Adrenal gland (tissue), 12 donors: ENCODE measurements around the gene HDGF. TPM values are rescaled to one million over a fixed set of nuclear protein-coding genes. Genes with fewer than 3 reads are reported as not detected.

ENCODE experiments used
- DNase-seq, 7 donors: peaks; one replicate each; pipeline ENCODE4 v3.0.0-alpha.2; 2019 to 2020
- H3K27ac ChIP-seq, 5 donors: fragments of 200-600 bp; sonication (generic) in 4 of 5; 1 replicate in 3 of 5; 2 replicates in 2 of 5; pipeline versions ENCODE4 v1.5.1 to v1.8.0; 2016 to 2020; ENCODE audit warnings: mild to moderate bottlenecking in 1 of 5
- H3K27me3 ChIP-seq: fragments of 200-600 bp; 2 replicates; pipeline ENCODE4 v1.8.0; 2021
- H3K36me3 ChIP-seq, 2 donors: fragments of 200-600 bp; replicated peaks in 1 of 2; 1 replicate in 1 of 2; 2 replicates in 1 of 2; pipeline versions ENCODE4 v1.5.1 to v1.8.0; 2018 to 2022
- H3K4me1 ChIP-seq, 2 donors: fragments of 200-600 bp; replicated peaks in 1 of 2; 1 replicate in 1 of 2; 2 replicates in 1 of 2; pipeline versions ENCODE4 v1.5.1 to v1.8.0; 2018 to 2021
- H3K4me3 ChIP-seq, 4 donors: fragments of 200-600 bp; sonication (generic) in 3 of 4; one replicate each; pipeline ENCODE4 v1.5.1; 2016 to 2018
- H3K9me3 ChIP-seq, 3 donors: fragments of 200-600 bp; sonication (generic) in 1 of 3; replicated peaks in 1 of 3; 1 replicate in 2 of 3; 2 replicates in 1 of 3; pipeline versions ENCODE4 v1.5.1 to v1.8.0; 2016 to 2021
- POLR2A ChIP-seq, 2 donors: fragments of 450-650 bp; IDR thresholded peaks; one replicate each; pipeline ENCODE4 v1.6.1; 2017; ENCODE audit warnings: antibody characterized with exemption in 2 of 2, mild to moderate bottlenecking in 2 of 2, moderate library complexity in 1 of 2
- WGBS, 4 donors: extraction: QIAGEN DNeasy Blood & Tissue Kit in 2 of 4; methylation state at CpG; one replicate each; pipeline versions ENCODE4 v1.1.5 to v1.1.7; 2013 to 2017; 5-methylcytosine and 5-hydroxymethylcytosine counted together
- intact Hi-C, 2 donors: fragments of 100-400 bp; cut with DNase I; formaldehyde crosslinking; loops; one replicate each; pipeline versions ENCODE4 v1.14.1 to v1.15.0; 2022 to 2023
- polyA plus RNA-seq, 3 donors: library from polyadenylated mRNA; stranded (reverse); fragments of 200-250 nt in 2 of 3; fragments of 350-450 nt in 1 of 3; fragmentation: Illumina TruSeq in 1 of 3; extraction: RNeasy Lipid Tissue Mini Kit (QIAGEN cat#74804) in 1 of 3; gene quantifications; one replicate each; pipeline ENCODE4 v1.2.3, GENCODE V29; 2013 to 2014
- total RNA-seq, 9 donors: library from RNA; depleted of rRNA in 4 of 9; stranded (reverse); fragments of >200 nt in 4 of 9; fragments of 120-200 nt in 1 of 9; fragmentation: NEBNext Ultra II Directional in 1 of 9; extraction: Animal tissue kit (Norgen Biotek cat#: 25700) in 1 of 9; gene quantifications; one replicate each; pipeline versions ENCODE4 v1.1.0 to v1.2.4, GENCODE V29; 2013 to 2023
- TF ChIP-seq, protein P1 (sequence below), 6 experiments: fragments of 450-650 bp in 4 of 6; fragments of 200-600 bp in 2 of 6; sonication (generic) in 1 of 6; IDR thresholded peaks; 1 replicate in 5 of 6; 2 replicates in 1 of 6; pipeline versions ENCODE4 v1.5.1 to v1.8.0; 2016 to 2021; ENCODE audit warnings: antibody characterized with exemption in 6 of 6, mild to moderate bottlenecking in 2 of 6, moderate library complexity in 1 of 6
- donor health status: healthy with polysubstance abuse.
- donor health status: Bipolar disorder and iron deficiency.
- donor health status: DM: yes; HTN: yes; CAD: no.
- donor health status: DM: no; HTN: no; CAD: no.
- donor health status: DM: no; HTN: no; CAD: no.
- donor health status: DM: yes; HTN: yes; CAD: no.

HDGF gene
- total and polyA plus RNA-seq, 12 donors, result 62.0 to 199 (median 141) TPM

DNA sequence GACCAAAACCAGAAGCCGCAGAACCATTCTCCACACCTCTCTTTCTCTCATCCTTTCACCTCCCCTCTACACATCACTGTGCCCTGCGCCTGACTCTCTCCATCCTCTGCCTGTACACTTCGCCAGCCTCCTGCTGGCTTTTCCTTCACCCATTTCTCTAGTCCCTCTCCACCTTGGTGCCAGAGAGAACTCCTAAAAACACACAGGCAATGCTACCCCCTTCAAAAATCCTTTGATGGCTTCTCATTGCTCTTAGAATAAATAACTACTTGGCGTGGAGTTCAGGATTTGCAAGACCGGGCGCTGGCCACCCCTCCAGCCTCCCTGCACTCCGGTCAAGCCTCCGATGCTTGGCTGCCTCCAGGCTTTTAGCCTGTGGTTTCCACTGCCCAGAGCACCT is 54.7 kb downstream of the HDGF start:
- Histone ChIP-seq H3K4me3 (no peak overlapping the region), H3K36me3 (no peaks in the 10 kb centered on the region), H3K4me1 (no peaks in the 10 kb centered on the region), H3K27ac (no peak overlapping the region), H3K9me3 (no peaks in the 10 kb centered on the region), H3K27me3 (no peaks in the 10 kb centered on the region)
- TF ChIP-seq, protein P1, sequence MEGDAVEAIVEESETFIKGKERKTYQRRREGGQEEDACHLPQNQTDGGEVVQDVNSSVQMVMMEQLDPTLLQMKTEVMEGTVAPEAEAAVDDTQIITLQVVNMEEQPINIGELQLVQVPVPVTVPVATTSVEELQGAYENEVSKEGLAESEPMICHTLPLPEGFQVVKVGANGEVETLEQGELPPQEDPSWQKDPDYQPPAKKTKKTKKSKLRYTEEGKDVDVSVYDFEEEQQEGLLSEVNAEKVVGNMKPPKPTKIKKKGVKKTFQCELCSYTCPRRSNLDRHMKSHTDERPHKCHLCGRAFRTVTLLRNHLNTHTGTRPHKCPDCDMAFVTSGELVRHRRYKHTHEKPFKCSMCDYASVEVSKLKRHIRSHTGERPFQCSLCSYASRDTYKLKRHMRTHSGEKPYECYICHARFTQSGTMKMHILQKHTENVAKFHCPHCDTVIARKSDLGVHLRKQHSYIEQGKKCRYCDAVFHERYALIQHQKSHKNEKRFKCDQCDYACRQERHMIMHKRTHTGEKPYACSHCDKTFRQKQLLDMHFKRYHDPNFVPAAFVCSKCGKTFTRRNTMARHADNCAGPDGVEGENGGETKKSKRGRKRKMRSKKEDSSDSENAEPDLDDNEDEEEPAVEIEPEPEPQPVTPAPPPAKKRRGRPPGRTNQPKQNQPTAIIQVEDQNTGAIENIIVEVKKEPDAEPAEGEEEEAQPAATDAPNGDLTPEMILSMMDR (IDR thresholded peaks at IDR 0.05), result no peak
- TF ChIP-seq POLR2A (IDR thresholded peaks at IDR 0.05), result no peak
- intact Hi-C loops, result loop anchor here in 1 of 2 donors (10.0 kb wide), 1 partner anchor 168 kb away; the partner anchor contains the start of gene NTRK1
- 86 to 97% (median 90%) methylated on average over 8 of the region's 8 CpGs for WGBS, 4 donors
- no peak for DNase-seq

- 92 to 95% (median 94%) methylated on average over 5 of the region's 5 CpGs for WGBS, 4 donors
- H3K27ac ChIP-seq, result no peak overlapping the region
- H3K36me3 ChIP-seq, result no peaks in the 10 kb centered on the region
- no peak for DNase-seq
- TF ChIP-seq POLR2A (IDR thresholded peaks at IDR 0.05), result no peak
- H3K27me3 ChIP-seq, result peaks cover 9% of the 10 kb centered on the region
- H3K4me1 ChIP-seq, result peaks cover 0 to 2% of the 10 kb centered on the region in 2 donors
- H3K4me3 ChIP-seq, result no peak overlapping the region
- intact Hi-C loops, result loop anchor here in 1 of 2 donors (10.0 kb wide), 1 partner anchor 170 kb away; the partner anchor contains the start of gene NTRK1
- H3K9me3 ChIP-seq, result no peaks in the 10 kb centered on the region
These were observed 56.8 kb downstream of the HDGF start for GRCh38 chr1:156694690-156694962.

DNA sequence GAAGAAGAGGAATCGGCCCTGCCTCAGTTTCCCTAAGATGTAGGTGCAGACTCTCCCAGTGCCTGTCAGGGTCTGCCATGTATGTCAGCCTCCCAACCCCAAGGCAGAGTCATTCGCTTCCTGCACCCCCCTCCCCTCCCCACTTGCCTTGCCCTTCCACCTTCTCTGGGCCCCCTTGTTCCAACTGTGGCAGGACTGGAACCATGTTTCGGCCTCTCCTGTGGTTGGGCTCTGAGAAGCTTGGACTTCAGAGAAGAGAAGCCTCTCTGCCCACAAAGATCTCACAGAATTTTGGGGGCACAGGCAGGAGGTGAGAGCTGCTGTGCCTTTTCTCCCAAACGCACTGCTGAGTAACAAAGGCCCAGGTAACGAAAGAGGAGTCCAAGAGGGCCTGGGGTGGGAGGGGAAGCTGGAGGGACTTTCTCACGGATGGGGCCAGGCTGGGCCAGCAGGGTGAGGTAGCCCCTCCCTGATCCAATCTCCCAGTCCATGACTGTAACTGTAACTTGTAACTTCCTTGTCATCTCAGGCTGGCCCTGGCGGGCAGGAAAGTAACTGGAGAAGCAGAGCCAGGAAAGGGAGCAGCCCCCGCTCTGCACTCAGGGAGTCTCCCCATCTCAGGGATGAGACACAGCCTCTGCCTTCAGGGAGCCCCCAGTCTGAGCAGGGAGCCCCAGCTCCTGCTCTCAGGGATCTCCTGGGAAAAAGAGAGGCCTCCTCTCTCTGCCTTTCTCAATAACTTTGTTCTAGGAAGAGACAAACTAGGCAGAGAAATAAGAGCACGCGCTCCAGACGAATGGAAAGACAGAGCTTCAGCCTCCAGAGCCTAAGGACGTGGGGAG is 57.4 kb downstream of the HDGF start:
- H3K4me3 ChIP-seq, result no peak overlapping the region
- H3K27ac ChIP-seq, result no peak overlapping the region
- no peak for DNase-seq
- TF ChIP-seq, protein P1 (IDR thresholded peaks at IDR 0.05), result no peak
- no peak for TF ChIP-seq POLR2A (IDR thresholded peaks at IDR 0.05)
- intact Hi-C loops, result loop anchor here in 1 of 2 donors (10.0 kb wide), 1 partner anchor 171 kb away; the partner anchor contains the start of gene NTRK1
- H3K27me3 ChIP-seq, result peaks cover 10% of the 10 kb centered on the region
- peaks cover 0 to 7% of the 10 kb centered on the region in 2 donors for H3K4me1 ChIP-seq
- H3K36me3 ChIP-seq, result no peaks in the 10 kb centered on the region
- H3K9me3 ChIP-seq, result no peaks in the 10 kb centered on the region
- WGBS, 4 donors, result 77 to 82% (median 82%) methylated on average over 10 to 12 of the region's 12 CpGs

GRCh38 chr1:156692925-156693847 is 58.3 kb downstream of the HDGF start:
- Histone ChIP-seq H3K36me3 (no peaks in the 10 kb centered on the region), H3K27me3 (peaks cover 10% of the 10 kb centered on the region), H3K4me3 (no peak overlapping the region), H3K9me3 (no peaks in the 10 kb centered on the region), H3K4me1 (peaks cover 0 to 7% of the 10 kb centered on the region in 2 donors), H3K27ac (no peak overlapping the region)
- intact Hi-C loops, result loop anchor here in 1 of 2 donors (10.0 kb wide), 1 partner anchor 172 kb away; the partner anchor contains the start of gene NTRK1
- 43 to 56% (median 51%) methylated on average over 15 to 16 of the region's 16 CpGs for WGBS, 4 donors
- TF ChIP-seq, protein P1 (IDR thresholded peaks at IDR 0.05), result no peak
- TF ChIP-seq POLR2A (IDR thresholded peaks at IDR 0.05), result no peak
- DNase-seq, result no peak
